Kidney epithelial cell (primary cell): ENCODE results near the gene PSMC5. TPM values are rescaled to one million over a fixed set of nuclear protein-coding genes. Genes with fewer than 3 reads are reported as not detected.
"Not testable (repeated sequence)": the region's sequence is repeated elsewhere in the genome, so short reads cannot be mapped to it uniquely, and the experiment has no call there.

Experiments
- DNase-seq: peaks from one replicate; pipeline ENCODE4 v3.0.0-alpha.2; 2010; ENCODE audit warnings: low read depth
- H3K27me3 ChIP-seq: 2 replicates; pipeline ENCODE4 v1.6.0; 2011; ENCODE audit warnings: low read length; ENCODE audit not compliant: control insufficient read depth, insufficient read depth
- H3K36me3 ChIP-seq: 2 replicates; pipeline ENCODE4 v1.5.1; 2011; ENCODE audit warnings: low read length; ENCODE audit not compliant: control insufficient read depth, insufficient read depth
- H3K4me3 ChIP-seq: 2 replicates; pipeline ENCODE4 v1.5.1; 2011; ENCODE audit warnings: low read depth, mild to moderate bottlenecking, control low read depth, low read length
- CTCF ChIP-seq: IDR thresholded peaks from 2 replicates; pipeline ENCODE4 v1.5.1; 2011; ENCODE audit warnings: mild to moderate bottlenecking, moderate library complexity, low read length, control low read depth, inconsistent platforms; ENCODE audit not compliant: insufficient read depth, poor library complexity, severe bottlenecking
- total RNA-seq: library from RNA; depleted of rRNA; stranded (reverse); fragments of >200 nt; gene quantifications from 2 replicates; pipeline ENCODE4 v1.2.3, GENCODE V29; 2015

The PSMC5 gene
- total RNA-seq, 1 donor from 2014 or later = 77.6 TPM

- Histone ChIP-seq H3K27me3 (peaks cover 5% of the 10 kb centered on the region), H3K4me3 (no peak overlapping the region), H3K36me3 (no peaks in the 10 kb centered on the region)
- TF ChIP-seq CTCF = no peak
- no peak for DNase-seq
These were observed 28.0 kb downstream of the PSMC5 start for GRCh38 chr17:63855185-63855584.

DNA sequence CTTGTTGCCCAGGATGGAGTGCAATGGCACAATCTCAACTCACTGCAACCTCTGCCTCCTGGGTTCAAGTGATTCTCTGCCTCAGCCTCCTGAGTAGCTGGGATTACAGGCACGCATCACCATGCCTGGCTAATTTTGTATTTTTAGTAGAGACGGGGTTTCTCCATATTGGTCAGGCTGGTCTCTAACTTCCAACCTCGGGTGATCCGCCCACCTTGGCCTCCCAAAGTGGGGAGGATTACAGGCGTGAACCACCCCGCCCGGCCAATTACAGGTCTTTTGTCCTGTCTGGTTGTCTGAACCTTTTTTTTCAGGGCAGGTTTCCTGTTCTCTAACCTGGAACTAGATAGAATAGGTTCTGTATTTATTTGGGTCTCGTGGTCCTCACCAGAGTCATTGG, 29.2 kb downstream of the PSMC5 start:
- not testable (repeated sequence) for H3K4me3 ChIP-seq, H3K36me3 ChIP-seq, H3K27me3 ChIP-seq, DNase-seq

GRCh38 chr17:63859257-63859656, 32.0 kb downstream of the PSMC5 start:
- Histone ChIP-seq H3K27me3 (peaks cover 5% of the 10 kb centered on the region), H3K4me3 (no peak overlapping the region), H3K36me3 (no peaks in the 10 kb centered on the region)
- DNase-seq = no peak
- no peak for TF ChIP-seq CTCF

DNA sequence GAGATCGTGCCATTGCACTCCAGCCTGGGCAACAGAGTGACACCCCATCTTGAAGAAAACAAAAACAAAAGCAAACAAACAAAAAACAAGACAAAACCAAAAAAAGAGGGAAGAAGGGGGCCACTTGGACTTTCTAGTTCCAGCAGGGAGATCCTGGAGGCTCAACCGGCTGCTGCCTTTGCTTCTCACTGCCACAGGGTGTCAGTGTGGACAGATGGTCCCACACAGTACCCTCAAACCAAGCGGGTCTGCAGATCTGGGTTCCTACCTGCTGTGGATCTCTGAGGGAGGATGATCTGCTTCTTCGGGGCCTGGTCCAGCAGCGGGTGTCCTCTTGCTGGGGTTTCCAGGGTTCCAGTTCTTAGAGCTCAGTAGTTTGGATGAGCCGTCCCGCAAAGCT, 39.4 kb downstream of the PSMC5 start:
- not testable (repeated sequence) for H3K36me3 ChIP-seq, H3K27me3 ChIP-seq, H3K4me3 ChIP-seq, DNase-seq
- TF ChIP-seq CTCF = peak; percentile 29

DNA sequence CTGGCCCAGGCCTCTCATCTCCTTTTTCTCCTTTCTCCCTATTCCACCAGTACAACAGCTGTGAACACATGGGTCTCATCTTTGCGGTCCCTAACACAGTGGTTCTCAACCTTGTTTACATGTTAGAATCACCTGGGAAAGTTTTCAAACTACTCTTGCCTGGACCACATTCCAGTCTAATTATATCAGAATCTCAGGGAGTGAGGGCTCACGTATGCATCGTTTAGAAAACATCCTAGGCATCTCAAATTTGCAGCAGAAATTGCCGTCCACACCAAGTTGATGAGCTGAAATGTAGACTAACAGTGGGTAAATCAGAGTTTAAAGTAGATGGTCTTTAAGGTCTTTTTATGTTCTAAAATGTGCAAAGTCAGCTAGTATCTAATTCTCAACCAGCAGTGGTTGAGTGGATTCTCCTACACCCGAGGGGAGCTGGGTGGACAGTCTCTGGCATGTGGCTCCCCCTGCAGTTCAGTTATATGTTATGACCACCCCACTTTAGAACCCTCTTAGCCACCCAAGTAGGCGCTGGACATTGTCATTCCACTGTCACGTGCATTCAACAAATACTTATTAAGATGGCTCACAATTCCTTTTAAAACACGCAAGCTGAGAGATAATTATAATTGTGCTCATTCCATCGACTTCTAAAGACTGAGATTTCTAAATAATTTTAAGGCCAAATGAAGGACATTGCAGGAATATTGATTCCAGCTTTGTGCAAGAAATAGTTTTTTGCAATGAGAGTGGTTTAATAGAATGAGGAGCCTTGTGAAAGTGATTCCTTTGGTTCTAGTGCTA, 42.5 kb downstream of the PSMC5 start:
- peak; percentile 14 for TF ChIP-seq CTCF
- H3K36me3 ChIP-seq, H3K27me3 ChIP-seq, H3K4me3 ChIP-seq: not testable (repeated sequence)
- peak; percentile 21 for DNase-seq

DNA sequence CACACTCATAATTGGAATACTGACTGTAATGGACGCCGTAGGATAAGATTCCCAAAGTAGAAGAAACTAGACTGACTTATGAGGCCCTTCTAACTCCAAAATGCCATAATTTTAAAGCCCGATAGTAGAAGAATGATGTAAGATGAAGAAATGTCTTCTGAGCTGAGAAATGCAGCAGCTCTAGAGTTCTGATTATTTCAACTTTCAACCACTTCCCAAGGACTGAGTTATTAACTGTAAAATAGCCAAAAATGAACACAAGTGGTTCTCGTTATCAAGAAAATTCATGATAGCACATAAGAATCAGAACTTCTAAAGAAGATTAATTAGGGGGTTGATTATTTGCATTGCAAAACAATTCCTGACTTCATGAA, 43.0 kb downstream of the PSMC5 start:
- DNase-seq, H3K4me3 ChIP-seq, H3K27me3 ChIP-seq, H3K36me3 ChIP-seq: not testable (repeated sequence)

DNA sequence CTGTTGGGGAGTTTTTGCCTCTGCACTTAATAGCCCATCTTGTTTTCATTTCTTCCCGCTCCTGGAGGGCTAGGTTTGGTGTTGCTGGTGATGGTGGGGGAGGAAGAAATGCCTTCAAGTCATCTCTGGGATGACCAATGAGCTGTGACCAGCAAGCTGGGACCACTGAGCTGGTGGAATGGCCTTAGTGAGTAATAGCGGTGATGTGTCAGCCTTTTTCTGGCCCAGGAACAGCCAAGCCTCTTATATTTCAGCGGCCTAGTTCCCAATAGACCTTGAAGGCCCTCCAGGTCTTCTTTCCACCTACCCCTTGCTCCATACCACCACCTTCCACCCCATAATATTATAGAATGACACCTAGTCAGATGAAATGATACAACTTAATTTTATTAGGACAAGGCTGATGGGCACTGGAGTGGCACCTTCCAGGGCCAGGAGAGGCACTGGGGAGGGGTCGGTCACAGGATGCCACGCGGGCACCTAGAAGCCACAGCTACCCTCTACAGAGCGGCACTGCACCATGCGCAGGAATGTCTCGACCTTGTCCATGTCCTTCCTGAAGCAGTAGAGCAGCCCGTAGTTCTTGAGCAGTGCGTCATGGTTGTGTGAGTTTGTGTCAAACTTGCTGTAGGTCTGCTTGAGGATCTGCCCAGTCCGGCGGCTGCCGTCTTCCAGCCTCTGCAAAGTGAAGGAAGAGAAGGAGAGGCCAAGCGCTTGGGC, 44.6 kb downstream of the PSMC5 start:
- not testable (repeated sequence) for H3K27me3 ChIP-seq, H3K4me3 ChIP-seq, H3K36me3 ChIP-seq
- DNase-seq = peak; percentile 51

GRCh38 chr17:63873577-63873976, 46.3 kb downstream of the PSMC5 start, which contains the start of gene CSH2:
TSS of gene CSH2 (minus strand) at chr17:63873677. CDS start at chr17:63873614, 63 bp downstream.
- not testable (repeated sequence) for H3K4me3 ChIP-seq, H3K27me3 ChIP-seq, DNase-seq, H3K36me3 ChIP-seq

DNA sequence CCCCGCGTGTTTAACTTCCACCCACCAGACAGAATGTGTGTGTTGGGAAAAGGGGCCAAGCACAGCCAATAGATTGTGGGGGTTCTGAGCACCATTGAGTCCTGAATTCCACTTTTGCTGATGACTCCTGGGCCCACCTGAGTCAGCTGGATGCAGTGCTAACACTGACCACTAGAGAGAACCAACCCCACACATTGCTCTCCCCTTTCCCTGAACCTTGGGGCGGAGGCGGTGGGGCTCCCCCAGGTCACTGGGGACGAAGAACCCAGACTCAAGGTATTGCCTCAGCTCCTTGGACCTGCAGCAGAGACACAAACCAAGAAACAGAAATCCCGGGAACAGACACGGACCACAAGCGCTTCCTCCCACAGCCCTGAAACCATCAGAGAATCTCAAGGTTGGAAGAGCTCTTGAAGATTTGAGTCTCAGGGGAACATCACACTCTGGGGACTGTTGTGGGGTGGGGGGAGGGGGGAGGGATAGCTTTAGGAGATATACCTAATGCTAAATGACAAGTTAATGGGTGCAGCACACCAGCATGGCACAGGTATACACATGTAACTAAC, 46.9 kb downstream of the PSMC5 start:
- not testable (repeated sequence) for H3K4me3 ChIP-seq, H3K36me3 ChIP-seq, H3K27me3 ChIP-seq, DNase-seq

DNA sequence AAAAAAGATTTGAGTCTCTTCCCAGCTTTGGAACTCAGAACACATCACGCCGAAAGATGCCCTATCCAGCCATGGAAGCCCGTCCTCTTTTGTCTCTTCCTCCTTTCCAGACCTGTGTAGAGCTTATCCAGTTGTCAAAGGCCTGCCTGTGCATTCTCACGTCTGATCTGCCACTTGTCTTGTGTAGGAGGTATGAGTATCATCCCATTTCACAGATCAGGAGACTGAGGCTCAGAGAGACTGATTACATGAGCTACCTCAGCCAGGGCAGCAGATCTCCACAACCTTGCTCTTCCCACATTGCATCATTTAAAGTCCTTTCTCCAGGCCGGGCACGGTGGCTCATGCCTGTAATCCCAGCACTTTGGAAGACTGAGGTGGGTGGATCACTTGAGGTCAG, 47.5 kb downstream of the PSMC5 start:
- H3K4me3 ChIP-seq, H3K36me3 ChIP-seq, H3K27me3 ChIP-seq, DNase-seq: not testable (repeated sequence)
